ENCODE measurements around the gene BCAT1.
"Not testable (repeated sequence)": the region's sequence is repeated elsewhere in the genome, so short reads cannot be mapped to it uniquely, and the experiment has no call there.

BCAT1 gene

DNA sequence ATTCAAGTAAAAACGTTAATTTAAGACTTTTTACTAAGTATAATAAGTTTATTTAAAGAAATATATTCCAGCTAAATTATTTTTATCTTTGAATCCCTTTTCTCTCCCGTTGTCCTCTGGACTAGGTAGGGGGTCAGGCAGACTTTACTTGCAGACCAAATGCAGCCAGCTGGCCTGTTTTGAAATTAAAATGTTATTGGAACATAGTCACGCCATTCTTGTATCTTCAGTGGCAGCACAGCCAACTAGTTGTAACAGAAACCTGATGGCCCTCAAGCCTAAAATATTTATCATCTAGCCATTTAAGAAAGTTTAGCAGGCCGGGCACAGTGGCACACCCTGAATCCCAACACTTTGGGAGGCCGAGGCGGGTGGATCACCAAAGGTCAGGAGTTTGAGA is 52.7 kb downstream of the BCAT1 start:
- DNase-seq = no peak

DNA sequence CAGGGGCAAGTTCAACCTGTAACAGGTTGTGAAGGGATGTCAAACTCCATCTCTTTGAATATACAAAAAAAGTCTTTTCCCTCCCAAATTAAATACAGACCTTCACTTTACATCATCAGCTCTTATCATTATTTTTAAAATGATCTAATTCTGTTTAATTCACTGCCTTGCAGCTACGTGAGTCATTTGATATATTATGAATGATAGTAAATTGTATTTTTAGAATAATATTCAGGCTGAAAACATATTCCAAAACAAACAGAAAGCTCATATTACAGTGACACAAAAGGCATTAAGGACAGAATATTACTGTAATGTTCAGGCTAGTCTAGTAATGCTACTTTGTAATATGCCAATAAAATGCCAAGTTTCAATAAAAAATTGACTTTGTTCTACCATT is 53.3 kb downstream of the BCAT1 start:
- no peak for DNase-seq

DNA sequence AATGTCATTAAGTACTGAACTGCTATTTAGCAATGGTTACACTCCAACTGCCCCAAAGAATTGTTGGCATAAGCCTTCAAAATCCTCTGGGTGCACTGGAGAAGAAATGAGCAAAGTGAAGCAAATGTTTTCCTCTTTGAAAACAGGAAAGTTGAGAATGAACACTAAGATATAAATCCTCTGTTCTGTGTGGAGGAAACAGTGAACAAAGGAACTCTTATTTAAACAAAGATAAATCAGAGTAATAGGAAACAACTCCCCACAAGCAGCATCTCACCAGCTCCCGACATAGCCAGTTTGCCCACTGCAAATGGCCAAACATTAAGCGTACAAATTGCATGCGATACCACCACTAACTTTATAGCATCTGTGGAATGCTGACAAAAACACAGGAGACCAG is 54.0 kb downstream of the BCAT1 start:
- peak; percentile 9 for DNase-seq

DNA sequence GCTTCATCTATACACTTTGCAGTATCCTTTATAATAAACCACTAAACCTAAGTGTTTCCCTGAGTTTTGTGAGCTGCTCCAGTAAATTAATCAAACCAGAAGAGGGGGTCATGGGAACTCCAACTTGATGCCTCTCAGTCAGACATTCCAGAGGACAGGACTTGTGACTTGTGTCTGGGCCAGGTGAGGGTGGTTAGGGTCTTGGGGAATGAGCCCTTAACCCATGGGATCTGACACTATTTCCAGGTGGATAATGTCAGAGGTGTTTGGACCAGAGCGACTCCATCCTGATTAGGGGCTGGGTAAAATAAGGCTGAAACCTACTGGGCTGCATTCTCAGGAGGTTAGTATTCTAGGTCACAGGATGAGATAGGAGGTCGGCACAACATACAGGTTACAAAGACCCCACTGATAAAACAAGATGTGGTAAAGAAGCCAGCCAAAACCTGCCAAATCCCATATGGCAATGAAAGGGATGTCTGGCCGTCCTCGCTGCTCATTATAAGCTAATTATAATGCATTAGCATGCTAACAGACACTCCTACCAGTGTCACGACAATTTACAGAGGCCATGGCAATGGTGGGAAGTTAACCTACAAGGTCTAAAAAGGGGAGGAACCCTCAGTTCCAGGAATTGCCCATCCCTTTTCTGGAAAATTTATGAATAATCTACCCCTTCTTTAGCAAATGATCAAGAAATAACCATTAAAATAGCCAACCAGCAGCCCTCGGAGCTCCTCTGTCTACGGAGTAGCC is 58.7 kb downstream of the BCAT1 start:
- DNase-seq = no peak

DNA sequence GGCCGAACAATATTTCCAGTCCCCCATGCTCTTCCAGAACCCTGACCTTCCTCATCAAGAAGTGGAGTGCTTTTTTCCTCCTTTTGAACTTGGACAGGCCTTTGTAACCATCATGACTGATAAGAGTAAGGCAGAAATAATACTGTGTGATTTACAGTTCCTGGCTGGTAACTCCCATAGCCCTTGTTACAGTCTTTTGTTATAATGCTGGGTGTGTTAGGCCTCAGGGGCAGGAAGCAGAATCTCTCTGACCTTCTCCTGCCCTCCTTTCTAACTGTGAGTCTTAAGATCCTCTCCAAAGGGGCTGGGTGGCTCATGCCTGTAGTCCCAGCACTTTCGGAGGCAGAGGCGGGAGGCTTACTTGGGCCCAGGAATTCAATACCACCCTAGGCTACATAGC is 59.5 kb downstream of the BCAT1 start:
- DNase-seq = no peak

DNA sequence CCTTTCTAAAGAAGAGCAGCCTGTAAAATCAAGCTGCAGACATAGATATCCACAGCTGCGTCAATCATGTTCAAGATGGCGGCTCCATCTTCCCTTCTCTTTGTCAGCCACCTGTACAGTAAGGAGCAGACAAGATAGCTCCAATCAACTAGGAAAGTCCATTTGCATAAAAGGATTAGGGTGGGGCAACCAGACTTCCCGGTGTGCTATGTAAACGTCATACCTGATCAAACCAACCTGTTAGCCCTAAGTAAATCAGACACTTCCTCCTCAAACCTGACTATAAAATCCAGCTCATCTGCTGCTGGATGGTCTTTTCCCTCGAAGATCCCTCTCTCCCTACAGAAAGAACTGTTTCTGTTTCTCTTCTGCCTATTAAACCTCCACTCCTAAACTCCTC is 60.1 kb downstream of the BCAT1 start:
- DNase-seq = no peak

DNA sequence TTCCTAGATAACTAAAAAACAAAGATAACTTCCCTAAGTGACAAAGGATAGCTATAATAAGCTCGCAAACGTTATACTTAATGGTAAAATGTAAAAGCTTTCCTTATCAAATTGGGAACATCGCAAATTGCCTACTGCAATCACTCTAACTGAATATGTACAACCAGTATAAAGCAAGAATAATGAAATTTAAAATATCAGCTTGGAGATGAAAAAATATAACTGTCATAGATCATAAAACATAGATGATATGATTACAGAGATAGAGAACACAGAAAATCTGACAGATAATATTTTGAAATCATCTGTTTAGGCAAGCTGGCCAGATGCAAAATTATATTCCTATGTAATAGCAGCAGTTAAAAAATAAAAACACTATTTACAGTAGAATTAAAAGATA is 64.0 kb downstream of the BCAT1 start:
- DNase-seq = no peak

DNA sequence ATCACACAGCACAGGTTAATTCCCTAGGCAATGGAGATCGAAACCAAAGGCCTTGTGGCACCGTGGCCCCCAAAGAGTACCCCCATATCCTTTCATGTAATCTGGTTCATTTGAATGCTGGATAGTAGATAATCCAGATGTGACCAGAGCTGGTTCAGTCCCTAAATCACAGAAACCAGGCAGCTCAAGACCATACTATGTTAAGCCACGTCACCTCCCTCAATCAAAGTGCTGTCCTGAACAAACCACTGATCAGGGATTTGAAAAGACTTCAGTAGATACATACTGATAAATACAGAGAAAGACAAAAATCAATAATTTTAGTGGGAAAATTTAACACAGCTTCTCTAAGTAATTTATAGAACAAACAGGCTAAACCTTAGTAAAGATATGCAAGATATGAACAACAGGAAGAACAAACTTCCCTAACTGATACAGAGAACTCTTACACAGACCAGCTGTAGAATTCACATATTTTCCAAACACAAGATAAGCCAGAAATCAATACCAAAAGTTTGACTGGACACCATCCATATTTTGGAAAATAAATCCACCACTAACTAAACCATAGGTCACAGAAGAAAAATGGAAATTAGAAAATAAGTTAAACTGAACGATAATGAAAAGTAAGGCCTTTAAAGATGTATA is 67.1 kb downstream of the BCAT1 start:
- no peak for DNase-seq

DNA sequence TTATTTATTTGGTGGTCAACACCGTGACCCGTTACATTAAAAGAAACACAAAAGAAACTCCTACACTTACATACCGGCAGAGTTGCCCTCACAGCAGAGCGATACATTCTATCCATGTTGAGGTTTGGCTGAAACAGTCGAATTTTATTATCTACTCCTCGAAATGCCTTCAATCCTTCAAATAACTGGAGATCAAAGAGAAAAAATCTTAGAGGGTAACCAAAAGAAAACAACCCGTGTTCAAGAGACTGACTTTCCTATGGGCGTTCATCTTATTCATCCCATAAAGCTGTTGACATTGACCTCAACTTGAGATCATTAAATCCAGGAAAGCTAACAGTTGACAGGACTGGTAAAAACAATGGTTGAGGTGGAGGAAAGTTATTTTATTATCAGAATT is 67.7 kb downstream of the BCAT1 start:
- no peak for DNase-seq

DNA sequence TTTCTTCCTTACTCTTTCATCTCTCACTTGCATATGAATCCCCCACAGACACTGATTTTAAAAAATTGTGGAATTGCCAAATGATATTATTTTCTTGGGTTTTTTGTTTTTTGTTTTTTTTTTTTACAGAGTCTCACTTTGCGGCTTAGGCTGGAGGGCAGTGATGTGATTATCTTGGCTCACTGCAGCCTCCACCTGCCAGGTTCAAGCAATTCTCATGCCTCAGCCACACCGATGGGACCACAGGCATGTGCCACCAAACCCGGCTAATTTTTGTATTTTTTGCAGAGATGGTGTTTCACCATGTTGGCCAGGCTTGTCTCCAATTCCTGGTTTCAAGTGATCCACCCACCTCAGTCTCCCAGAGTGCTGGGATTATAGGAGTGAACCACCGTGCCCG is 68.2 kb downstream of the BCAT1 start:
- DNase-seq = no peak

DNA sequence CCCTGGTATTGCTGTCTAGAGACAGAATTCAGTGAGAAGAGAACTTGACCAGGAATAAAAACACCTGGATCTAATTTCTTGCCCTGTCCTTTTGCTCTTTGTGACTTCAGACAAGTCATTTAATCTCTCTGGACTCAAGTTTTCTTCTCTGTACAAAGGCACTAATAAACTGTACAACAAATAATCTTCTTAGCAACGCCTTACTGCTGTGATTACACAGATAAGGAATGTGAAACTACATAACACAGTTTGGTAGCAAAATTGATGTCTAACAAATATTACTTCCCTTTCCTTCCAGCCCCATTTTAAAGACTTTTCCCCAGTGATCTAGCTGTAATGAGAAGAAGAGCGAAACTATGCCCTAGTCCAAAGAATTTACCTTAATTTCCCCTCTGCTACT is 69.3 kb downstream of the BCAT1 start:
- DNase-seq = no peak

DNA sequence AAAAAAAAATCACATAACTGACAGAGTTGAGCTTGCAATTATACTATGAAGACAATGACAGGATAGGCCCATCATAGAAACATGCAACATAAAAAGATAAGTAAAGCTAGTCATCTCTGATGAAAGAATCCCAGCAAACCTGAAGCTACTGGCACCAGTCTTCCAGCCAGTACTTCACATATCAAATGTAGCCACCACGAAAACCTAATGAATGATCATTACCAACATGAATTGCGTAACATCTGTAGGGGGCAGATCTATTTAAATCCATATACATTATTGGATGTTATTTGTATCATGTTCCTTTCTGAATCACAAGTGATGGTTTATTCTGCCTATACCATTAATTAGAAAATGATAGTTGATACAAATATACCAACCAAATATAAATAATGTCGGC is 73.9 kb downstream of the BCAT1 start:
- DNase-seq = no peak

DNA sequence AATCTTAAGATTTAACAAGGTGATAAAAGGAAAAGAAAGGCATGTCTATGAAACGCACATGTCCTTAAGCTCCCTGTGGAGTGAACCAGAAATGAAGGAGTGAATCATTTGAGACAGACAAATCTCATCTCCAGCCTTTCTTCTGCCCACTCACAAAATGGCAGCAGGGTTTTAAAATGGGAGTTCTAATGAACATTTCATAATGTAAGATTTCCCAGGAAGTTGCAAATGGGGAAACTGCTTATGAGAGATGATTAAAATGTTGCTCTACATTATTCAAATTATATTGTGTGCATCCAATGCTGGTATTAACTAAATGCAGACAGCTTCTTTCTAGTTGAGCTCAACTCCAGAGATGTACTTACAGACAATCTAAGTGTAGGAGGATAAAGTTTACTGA is 76.7 kb downstream of the BCAT1 start:
- no peak for DNase-seq

DNA sequence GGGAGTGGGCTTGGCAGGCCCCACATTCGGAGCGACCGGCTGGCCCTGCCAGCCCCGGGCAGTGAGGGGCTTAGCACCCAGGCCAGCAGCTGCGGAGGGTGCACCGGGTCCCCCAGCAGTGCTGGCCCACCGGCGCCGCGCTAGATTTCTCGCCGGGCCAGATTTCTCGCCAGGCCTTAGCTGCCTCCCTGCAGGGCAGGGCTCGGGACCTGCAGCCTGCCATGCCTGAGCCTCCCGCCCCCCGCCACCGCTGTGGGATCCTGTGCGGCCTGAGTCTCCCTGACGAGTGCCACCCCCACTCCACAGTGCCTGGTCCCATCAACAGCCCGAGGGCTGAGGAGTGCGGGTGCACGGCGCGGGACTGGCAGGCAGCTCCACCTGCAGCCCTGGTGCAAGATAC is 82.8 kb downstream of the BCAT1 start:
- DNase-seq = not testable (repeated sequence)

DNA sequence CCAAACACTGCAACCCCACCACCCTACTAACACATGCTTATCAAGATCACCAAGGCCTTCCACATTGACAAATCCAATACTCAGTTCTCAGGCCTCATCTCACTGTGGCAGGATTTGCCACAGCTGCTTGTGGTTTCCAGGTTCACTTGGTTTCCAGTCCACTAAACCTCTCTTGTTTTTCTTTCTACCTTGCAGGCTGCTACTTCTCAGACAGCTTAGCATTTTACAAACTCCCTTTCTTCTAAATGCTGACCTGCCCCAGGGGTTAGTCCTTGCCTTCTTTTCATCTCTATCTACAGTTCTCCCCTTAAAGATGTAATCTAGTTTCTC is 84.1 kb downstream of the BCAT1 start:
- DNase-seq = no peak

DNA sequence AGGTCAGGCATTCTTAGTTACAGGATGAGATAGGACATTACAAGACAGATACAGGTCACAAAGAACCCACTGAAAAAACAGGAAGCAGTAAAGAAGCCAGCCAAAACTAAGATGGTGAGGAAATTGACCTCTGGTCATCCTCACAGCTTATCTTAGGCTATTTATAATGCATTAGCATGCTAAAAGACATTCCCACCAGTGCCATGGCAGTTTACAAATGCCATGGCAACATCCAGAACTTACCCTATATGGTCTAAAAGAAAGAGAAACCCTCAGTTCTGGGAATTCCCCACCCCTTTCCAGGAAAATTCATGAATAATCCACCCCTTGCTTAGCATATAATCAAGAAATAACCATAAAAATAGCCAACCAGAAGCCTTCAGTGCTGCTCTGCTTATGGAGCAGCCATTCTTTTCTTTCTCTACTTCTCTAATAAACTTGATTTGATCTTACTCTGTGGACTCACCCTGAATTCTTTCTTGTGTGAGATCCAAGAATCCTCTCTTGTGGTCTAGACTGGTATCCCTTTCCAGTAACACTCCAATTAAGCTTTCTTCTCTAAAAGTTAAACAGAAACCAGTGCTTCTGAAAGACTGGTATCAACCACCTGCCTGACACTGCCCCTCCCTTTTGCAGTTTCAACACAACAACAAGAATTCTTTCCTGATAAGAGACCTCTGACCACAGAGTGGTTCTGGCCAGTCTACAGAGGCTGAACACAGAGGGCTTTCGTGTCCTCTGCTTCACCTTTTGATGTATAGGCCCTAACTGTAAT is 86.9 kb downstream of the BCAT1 start:
- DNase-seq = no peak

DNA sequence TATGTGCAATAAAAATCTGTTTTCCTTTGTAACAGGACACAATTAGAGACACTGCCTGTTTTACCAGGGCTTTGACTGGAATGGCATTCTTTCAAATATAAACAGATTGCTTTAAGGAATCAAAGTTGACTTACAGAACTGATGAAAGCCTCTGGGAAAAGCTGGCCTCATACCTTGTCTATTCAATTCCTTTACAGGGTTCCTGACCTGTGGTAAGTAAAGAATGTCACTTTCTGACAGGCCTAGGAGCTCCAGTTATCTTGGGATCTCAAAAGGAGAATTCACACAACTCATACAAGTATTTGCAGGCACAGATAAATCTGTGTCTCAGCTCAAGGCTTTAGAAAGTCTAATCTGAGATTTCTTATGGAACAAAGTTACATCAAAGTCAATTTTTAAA is 88.4 kb downstream of the BCAT1 start:
- DNase-seq = no peak

DNA sequence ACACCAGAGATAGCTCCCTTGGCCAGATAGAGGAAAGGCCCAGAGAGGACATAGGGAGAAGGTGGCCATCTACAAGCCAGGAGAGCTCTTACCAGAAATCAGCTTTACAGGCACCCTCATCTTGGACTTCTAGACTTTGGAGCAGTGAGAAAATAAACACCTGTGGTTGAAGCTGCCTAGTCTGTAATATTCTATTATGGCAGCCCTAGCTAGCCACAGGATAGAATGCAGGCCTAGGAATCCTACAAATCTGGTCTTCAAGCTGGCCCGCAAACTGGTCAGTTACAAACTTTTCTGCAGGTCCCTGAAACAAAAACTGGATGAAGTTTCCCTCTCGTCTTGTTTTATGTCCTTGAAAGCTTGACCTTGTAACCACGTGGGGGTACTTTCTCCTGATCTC is 92.4 kb downstream of the BCAT1 start:
- no peak for DNase-seq

DNA sequence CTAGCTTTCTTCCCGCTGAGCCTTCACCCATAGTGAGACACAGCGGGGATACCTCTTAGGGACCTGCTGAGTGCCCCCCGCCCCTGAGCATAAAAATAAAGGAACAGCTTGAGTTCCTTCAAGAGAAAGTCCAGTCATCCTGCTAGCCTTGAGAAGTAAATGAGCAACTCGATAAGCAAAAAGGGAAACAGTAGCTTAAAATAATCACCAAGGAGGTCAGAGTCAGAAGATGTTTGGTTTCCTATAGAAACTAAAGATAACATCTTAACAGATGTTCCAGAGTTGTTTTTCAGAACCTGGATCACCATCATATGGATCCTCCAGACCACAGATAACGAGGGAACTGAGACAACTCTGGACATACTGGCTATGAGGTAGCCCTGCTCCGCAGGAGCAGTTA is 94.0 kb downstream of the BCAT1 start:
- no peak for DNase-seq

DNA sequence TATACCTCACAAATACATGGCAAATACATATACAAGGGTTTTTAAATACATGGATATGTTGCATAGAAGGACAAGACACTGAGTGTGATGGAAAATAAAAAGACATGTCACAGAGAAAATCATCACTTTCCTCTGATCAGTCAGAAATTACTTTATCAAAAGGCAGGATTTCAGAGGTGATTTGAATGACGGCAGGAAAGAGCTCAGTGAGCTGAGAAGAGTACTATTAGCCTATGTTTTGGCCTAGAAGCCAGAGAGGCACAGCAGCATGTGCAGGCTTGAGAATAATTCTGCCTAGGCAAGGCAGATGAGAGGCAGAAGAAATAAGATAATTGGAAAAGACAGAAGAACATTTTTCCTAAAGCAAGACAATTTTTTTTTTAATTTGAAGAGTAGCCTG is 94.9 kb downstream of the BCAT1 start:
- no peak for DNase-seq

DNA sequence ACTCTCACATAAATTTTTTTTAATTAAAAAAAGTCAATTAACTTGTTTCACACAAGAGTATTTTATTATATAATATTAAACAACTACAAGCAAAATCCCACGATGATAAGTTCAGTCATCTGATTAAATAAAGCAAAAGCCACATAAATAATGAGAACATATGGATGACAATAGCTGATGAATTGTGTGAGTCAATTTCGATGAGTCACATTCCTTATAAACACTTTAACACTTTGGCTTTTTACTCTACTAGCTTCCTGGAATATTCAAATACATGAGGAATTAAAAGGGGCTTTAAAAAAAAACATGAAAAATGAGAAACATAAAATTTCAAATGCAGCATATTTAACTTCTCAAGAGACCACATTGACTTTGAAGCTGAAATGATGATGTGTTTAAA is 95.3 kb downstream of the BCAT1 start:
- DNase-seq = no peak

DNA sequence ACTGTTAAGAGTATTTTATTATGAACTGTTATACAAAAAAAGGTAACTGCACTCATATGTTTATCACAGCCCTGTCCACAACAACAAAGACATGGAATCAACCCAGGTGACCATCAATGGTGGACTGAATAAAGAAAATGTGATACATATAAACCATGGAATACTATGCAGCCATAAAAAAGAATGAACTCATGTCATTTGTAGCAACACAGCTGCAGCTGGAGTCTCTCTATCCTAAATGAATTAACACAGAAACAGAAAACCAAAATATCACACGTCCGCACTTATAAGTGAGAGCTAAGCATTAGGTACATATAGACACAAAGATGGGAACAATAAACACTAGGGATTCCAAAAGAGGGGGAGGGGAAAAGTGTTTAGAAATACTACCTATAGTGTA is 95.8 kb downstream of the BCAT1 start:
- DNase-seq = no peak

DNA sequence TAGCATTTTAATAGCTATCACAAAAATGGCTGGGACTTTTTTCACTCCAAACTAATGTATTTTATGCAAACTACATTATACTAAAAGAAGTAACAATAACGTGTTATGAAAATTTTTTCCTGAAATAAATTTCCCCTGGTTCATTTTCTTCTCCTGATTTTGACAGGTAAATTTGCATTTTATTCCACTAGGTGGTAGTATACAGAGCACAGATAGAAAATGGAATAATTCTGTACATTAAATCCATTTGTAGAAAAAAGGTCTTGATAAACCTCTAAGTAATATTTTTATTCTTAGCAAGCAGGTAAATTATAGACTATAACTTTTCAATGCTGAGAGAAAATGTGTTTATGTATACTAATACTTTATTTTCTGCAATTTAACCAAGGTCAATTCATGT is 96.5 kb downstream of the BCAT1 start:
- DNase-seq = no peak

DNA sequence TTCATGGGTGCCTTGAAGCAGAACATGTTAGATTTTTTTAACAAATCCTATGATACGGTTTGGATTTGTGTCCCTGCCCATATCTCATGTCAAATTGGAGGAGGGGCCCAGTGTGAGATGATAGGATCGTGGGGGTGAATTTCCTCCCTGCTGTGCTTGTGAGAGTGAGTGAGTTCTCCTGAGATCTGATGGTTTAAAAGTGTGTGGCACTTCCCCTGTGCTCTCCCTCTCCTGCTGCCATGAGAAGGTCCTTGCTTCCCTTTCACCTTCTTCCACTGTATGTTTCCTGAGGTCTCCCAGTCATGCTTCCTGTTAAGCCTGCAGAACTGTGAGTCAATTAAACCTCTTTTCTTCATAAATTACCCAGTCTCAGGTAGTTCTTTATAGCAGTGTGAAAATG is 97.0 kb downstream of the BCAT1 start:
- DNase-seq = not testable (repeated sequence)
